C4-2B (cell line): ENCODE results near the gene UBE2E2.

Source experiments
- ZFX ChIP-seq: fragments of 450-650 bp; IDR thresholded peaks from 2 replicates; pipeline ENCODE4 v1.6.1; 2017
- TF ChIP-seq, protein P1 (sequence below): fragments of 450-650 bp; conservative IDR thresholded peaks from 2 replicates; pipeline ENCODE4 v1.5.1; 2017; ENCODE audit warnings: mild to moderate bottlenecking

DNA sequence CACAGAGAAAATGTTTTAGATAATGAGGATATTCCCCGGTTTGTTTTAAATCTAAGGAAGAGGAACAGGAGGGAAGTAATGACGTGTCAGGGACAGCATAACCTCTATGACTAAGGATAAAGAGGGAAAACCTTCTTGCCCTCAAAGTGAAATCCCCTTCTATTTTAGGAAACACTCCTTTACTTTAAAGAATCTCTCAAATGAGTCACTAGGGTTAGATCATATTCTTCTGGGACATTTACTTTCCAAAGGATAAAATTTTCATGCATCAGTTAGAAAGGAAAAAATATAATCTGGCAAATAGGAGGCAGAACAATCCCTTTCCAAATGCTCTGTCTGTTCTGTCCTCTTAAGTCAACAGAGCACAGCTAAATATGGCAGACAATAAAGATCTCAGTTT, 43.2 kb upstream of the UBE2E2 start:
- TF ChIP-seq, protein P1, sequence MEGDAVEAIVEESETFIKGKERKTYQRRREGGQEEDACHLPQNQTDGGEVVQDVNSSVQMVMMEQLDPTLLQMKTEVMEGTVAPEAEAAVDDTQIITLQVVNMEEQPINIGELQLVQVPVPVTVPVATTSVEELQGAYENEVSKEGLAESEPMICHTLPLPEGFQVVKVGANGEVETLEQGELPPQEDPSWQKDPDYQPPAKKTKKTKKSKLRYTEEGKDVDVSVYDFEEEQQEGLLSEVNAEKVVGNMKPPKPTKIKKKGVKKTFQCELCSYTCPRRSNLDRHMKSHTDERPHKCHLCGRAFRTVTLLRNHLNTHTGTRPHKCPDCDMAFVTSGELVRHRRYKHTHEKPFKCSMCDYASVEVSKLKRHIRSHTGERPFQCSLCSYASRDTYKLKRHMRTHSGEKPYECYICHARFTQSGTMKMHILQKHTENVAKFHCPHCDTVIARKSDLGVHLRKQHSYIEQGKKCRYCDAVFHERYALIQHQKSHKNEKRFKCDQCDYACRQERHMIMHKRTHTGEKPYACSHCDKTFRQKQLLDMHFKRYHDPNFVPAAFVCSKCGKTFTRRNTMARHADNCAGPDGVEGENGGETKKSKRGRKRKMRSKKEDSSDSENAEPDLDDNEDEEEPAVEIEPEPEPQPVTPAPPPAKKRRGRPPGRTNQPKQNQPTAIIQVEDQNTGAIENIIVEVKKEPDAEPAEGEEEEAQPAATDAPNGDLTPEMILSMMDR, result no peak
- TF ChIP-seq ZFX, result no peak
